ENCODE measurements around the gene TEKT2.
A peak's percentile ranks its signal among the peaks of the same experiment; 100 is the strongest.

Gene TEKT2

GRCh38 chr1:36087233-36088123 lies 3.6 kb downstream of the TEKT2 start:
- no peak for DNase-seq (ENCODE audit: low spot score)

DNA sequence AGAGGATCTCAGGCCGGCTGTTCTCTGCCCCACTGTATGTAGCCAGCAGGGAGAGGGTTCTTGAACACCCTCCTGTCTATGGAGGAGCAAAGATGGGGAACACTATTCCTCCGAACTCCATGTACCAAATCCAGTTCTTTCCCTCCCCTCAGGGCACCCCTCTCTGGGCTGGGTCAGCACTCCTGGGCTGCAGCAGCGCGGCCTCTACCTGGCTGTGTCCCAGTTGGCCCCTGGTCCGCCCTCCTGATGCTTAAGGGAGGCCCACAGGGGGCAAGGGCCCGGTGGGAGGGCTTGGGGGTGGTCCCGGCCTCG lies 4.3 kb downstream of the TEKT2 start:
- DNase-seq (ENCODE audit: low spot score), result no peak

GRCh38 chr1:36088577-36089392 lies 4.9 kb downstream of the TEKT2 start, which contains the start of gene ADPRS:
Gene ADPRS (plus strand): TSS chr1:36088892. CDS start chr1:36088905, 13 bp downstream.
- DNase-seq (ENCODE audit: low spot score), result peak; percentile 91

DNA sequence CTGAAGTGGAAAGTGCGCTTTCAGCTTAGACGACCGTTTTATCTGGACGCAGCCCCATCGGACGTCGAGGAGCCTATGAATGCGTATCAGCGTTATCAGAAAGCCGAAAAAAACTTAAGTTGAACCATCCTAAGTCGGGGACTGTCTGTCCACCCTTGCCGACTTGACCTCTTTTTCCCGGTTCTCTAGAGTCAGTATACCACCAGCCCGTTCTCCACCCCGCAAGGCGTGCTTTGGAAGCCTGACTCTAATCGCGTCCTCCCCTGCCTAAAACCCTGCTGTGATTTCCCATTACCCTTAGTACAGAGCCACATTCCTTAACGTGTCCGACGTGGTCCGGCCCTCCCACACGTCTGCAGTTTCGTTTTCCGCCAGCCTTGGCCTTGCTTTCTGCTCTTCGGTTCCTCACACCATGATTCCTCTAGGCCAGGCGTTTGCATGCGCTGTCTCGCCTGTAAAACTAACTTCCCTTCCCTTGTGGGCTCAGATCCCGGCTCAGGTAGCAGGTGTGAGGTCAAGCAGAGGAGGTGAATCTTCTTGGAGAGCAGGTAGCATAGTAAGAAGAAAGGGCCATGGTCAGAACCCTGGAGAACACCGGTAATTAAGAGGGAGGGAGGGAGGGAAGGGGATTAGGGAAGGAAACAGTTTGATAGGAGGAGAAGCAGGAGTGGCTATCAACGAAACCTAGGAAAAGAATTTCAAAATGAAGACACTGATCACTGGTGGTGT lies 5.7 kb downstream of the TEKT2 start:
- DNase-seq (ENCODE audit: low spot score), result peak; percentile 15

DNA sequence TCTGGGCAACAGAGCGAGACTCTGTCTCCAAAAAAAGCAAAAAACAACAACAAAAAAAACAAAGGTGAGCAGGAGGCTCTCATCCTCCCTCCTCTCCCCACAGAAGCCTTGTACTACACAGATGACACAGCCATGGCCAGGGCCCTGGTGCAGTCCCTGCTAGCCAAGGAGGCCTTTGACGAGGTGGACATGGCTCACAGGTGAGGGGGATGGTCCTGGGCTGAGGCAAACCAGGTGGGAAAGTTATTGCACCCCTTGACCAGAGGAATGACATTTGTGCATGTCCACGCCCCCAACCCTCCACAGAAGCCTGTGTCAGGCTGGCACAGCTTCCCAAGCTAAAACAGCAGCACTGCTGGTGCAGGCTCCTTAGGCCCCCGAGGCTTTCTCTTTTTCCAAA lies 7.2 kb downstream of the TEKT2 start:
- DNase-seq (ENCODE audit: low spot score), result no peak

- DNase-seq (ENCODE audit: low spot score), result no peak
Observed at GRCh38 chr1:36091698-36092097, 7.8 kb downstream of the TEKT2 start.

DNA sequence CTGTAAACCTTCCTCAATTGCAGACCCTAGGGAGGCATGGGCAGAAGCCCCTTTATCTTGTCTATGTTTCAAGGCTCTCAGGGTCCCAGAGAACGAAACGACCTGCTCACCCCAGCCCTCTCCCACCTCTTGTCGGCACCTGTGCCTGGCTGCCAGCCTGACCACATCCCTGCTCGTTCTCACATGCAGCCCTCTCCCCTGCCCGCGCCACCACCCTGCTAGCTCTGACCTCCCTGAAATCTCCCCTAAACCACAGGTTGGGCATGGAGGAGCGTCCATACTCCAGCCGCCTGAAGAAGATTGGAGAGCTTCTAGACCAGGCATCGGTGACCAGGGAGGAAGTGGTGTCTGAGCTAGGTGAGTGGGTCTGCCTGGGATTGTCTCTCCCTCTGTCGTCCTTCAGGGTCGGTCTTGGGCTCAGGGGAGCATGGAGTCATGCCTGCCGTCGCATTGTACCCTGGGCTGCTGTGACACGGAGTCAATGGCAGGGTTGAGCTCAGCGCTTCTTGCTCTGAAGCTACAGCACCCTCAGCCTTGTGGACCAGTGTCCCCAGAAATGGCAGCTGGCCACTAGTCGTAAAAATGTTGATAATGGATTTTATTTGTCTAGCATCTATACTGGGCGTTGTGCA lies 8.4 kb downstream of the TEKT2 start:
- DNase-seq (ENCODE audit: low spot score), result no peak

DNA sequence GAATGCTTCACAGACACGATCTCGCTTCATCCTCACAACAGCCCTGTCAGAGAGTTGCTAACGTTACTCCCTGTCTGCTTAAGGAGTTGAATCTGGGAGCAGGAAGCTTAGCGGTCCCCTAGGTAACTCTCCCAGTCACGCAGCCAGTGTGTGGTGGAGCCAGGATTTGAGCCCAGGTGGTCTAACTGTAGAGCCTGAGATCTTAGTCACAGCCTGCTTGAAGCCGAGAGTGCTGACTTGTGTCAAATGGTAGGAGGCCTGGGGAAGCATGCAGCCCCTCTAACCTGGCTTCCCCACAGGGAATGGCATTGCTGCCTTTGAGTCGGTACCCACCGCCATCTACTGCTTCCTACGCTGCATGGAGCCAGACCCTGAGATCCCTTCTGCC lies 8.9 kb downstream of the TEKT2 start:
- no peak for DNase-seq (ENCODE audit: low spot score)

- no peak for DNase-seq (ENCODE audit: low spot score)
Observed at GRCh38 chr1:36093226-36093625, 9.3 kb downstream of the TEKT2 start.

DNA sequence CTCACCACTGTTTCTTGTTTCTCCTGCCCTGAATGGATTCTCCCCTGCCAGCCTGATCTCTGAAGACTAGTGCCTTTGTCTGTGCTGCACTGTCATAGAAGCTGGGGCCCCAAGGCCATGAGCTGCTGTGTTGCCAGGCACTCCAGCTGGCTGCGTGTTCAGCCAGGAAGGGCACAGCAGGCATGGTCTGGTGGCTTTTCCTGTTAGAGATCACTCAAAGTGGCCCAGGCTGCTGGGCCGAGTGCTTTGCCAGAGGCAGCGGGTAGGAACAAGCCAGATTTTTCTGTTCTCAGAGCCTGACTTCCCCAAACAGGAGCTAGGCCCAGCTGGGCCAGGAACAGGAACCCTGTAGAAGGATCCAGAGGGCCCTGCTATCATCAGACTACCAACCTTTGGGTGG lies 10.0 kb downstream of the TEKT2 start:
- no peak for DNase-seq (ENCODE audit: low spot score)

DNA sequence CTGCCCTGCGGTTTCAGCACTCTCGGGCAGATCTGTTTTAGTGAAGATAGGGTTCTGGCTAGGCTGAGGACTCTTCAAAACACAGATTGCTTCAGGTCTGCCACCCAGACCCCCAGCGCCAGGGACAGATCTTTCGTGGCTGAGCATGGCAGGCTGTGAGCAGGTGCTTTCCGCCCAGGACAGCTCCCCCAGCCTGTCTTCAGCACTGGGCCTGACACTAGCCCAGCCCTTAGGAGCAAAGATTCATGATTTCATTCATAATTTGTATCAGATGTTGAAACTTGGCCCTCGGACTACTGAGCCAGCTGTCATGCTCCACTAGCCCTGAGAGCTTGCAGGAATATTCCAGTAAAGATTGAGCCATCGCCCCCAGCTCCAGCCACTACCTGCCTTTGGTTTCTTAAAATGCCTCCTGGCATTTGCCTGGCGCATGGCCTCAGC lies 10.7 kb downstream of the TEKT2 start:
- DNase-seq (ENCODE audit: low spot score), result no peak

- DNase-seq (ENCODE audit: low spot score), result no peak
Observed at GRCh38 chr1:36095760-36096405, 12.0 kb downstream of the TEKT2 start.

DNA sequence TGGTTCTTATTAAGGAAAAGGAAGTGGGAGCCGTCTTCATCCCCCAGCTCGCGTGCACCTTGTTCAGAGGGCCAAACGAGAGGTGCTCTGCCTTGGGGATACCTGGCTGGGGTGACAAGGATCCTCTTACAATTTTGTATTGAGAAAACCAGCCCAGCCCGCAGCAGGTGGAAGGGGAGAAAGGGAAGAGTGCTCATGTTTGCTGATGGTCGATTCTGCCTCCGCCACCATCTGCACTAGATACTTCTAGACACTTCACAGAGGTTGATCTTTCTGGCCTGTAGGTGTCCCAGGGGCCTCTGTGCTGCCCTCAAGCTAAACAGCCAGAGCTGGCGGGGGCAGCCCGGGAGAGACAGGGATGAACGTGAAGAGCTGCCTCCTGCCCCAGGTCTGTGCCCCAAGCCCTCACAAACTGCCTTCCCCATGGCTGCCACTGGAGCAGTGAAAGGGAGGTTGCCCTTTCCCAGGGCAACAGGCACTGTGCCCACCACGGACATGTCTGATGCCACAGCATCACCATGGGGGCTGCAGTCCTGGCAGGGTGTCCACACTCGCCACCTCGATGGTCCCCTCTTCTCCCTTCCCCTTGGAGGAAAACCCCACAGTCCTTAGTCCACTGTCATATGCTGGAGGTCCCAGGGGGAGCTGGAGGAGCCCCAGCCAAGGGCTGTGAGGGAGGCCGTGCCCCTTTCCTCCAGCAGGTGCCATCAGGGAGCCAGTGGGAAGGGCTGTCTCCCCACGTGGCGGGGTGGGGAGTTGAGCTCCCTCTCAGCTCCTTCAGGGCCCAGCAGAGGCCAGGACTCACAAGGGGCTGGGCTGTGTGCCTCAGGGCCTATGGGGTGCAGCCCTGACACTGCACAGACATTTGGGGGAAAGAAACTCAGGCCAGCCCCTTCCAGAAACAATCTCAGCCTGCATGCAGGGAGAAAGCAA lies 12.9 kb downstream of the TEKT2 start:
- DNase-seq (ENCODE audit: low spot score), result no peak

DNA sequence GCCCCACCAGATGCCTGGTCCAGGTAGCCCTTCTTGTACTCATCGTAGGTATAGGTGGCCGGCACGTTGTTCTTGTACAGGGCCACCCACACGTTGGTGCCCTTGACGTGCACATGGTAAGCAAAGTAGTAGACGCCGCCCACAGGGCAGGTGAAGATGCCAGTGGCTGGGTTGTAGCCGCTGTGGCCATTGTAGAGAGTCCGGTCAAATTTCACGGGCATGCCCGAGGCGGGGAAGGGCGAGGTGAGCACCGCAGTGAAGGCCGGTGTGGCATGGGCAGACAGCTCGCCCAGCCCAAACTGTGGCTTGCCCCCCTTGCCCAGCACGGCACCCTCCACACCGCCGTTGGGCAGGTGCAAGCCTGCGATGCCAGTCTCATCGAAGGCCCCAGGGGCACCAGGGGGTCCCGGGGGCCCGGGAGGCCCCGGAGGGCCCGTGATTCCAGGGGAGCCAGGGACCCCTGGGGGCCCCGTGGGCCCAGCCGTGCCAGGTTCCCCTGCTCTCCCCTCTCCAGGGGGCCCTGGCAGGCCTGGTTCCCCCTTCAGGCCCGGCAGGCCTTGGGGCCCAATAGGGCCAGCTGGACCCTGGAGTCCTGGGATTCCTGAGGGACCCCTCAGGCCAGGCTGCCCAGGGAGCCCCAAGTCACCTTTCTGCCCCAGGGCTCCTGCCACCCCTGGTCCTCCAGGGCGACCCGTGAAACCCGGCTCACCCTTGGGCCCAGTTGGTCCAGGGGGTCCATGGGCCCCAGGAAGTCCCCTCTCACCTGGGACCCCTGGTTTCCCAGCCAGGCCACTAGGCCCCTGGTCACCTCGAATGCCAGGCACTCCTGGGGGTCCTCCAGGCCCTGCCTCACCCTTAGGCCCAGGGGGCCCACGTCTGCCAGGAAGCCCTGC lies 14.0 kb downstream of the TEKT2 start:
- no peak for DNase-seq (ENCODE audit: low spot score)

DNA sequence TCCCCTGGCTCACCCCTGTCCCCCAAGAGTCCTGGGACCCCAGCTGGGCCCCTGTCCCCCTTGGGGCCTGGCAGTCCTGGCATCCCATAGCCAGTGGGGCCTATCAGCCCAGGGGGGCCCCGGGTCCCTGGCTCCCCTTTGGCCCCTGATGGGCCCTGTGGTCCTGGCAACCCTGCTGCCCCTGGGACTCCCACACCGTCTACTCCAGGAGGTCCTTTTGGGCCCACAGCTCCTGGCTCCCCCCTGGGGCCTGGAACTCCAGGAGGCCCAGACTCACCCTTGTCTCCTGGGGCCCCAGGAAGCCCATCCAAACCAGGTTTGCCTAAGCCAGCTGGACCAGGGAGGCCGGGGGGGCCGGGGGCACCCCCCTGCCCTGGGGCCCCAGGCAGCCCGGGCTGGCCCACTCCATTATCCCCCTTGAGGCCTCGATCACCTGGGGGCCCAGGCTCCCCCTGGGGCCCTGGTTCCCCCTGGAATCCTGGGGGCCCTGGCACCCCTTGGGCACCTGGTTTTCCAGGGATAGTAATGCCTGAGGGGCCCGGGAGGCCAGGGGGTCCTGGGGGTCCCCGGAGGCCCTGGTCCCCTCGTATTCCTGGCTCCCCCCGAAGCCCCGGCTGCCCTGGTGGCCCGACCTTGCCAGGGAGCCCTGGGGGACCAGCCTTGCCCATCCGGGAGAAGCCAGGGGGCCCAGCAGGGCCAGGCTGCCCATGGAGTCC lies 14.9 kb downstream of the TEKT2 start:
- no peak for DNase-seq (ENCODE audit: low spot score)

GRCh38 chr1:36099681-36100341 lies 15.9 kb downstream of the TEKT2 start:
- DNase-seq (ENCODE audit: low spot score), result peak; percentile 76

GRCh38 chr1:36100376-36100775 lies 16.5 kb downstream of the TEKT2 start:
- DNase-seq (ENCODE audit: low spot score), result no peak

DNA sequence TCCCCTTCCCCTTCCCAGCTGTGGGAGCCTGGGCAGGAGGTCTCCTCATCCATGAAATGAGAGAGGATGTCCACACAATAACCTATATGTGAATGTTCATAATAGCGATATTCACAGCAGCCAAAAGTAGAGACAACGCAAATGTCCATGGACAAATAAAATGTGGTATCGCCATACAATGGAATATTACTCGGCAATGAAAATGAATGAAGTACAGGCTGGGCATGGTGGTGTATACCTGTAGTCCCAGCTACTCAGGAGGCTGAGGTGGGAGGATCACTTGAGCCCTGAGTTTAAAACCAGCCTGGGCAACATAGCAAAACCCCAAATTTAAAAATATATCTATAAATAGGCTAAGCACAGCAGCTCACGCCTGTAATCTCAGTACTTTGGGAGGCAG lies 17.7 kb downstream of the TEKT2 start:
- no peak for DNase-seq (ENCODE audit: low spot score)
